GM12892 (cell line): ENCODE data around the gene HOTAIR.

Experiments
- DNase-seq: peaks from one replicate; pipeline ENCODE4 v3.0.0; 2011; ENCODE audit not compliant: insufficient read length
- FAIRE-seq: peaks from 2 replicates; lab custom pipeline; 2011; peaks lifted over from hg19 to GRCh38; lab: Jason Lieb, UNC
- POLR2A ChIP-seq: IDR thresholded peaks from 2 replicates; pipeline ENCODE4 v1.6.1; 2011; ENCODE audit warnings: low read depth, low read length, control low read depth
- POLR2AphosphoS5 ChIP-seq: IDR thresholded peaks from 2 replicates; pipeline ENCODE4 v1.6.1; 2011; ENCODE audit warnings: low read depth, low read length, control low read depth
- TAF1 ChIP-seq: IDR thresholded peaks from 2 replicates; pipeline ENCODE4 v1.6.1; 2011; ENCODE audit warnings: low read depth, mild to moderate bottlenecking, control low read depth, low read length, borderline replicate concordance

HOTAIR gene

DNA sequence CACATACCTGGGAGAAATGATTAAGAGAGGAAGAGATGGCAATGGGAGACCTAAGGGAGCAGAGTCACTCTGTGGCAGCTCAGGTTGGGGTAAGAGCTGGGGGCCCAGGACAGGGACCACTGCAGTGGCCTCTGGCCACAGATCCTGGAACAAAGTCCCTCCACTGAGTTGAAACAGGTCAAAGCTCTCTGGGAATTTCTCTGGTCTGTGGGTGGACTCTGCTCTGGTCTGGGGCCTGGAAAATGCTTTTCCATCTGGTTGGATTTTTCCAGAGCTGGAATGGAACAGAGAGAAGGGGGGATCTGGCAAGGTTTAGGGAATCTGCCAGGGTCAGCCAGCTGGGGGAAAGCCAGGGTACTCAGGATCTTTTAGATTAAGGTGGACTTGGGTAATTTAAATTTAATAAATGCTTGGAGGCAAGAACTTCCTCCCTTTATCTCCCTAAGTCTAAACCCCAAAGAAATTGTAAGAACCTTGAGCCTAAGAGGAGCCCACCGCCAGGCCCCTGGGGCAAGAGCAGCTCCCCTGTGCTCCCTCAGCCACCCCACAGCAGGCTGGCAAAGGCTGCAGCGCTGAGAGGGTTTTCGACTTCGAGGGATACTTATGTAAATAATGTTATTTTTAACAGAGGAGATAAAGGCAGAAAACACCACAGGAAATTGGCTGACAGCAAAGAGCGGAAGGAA is 13.9 kb upstream of the HOTAIR start:
- TF ChIP-seq POLR2A (no peak), POLR2AphosphoS5 (no peak), TAF1 (no peak)
- no peak for FAIRE-seq

GRCh38 chr12:53987787-53988230 is 13.1 kb upstream of the HOTAIR start:
- DNase-seq (no peak), FAIRE-seq (no peak)
- TF ChIP-seq POLR2A: no peak
- TF ChIP-seq TAF1: no peak
- TF ChIP-seq POLR2AphosphoS5: no peak

More for the DNA sequence above, 13.9 kb upstream of the HOTAIR start:
- no peak for DNase-seq

GRCh38 chr12:53986686-53987483 is 12.1 kb upstream of the HOTAIR start:
- FAIRE-seq (no peak), DNase-seq (no peak)
- no peak for TF ChIP-seq POLR2AphosphoS5

DNA sequence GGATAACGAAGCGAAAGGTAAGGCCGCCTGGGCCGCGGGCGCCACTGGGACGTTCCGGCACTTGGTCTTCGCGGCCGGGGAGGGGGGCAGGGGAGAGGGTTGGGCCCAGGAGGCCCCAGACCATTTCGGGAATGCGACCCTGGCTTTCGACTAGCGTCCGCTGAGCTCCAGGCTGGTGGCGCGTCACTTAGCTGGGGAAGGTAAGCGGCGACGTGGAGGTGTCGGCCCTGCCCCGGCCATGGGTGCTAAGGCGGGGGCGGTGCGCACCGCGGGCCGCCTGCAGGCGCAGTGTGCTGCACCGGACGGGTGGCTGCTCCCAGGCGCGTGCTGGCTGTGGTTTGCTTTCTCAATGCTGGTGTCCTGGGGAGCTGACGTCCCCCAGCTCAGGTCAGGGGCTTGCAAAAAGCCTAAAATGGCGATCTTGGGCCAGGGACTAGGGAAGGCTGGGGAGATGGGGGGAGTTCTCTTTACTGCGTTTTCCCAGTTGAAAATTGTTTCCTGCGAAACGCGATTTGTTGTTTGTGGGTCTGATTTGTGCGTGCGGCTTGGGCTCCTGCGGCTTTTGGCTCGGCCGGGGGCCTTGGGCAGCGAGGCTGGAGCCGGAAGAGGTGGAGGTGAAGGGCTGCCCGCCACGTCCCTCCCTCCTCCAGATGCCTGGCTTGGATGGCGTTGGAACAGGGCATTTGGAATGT is 11.4 kb upstream of the HOTAIR start:
- FAIRE-seq: no peak

GRCh38 chr12:53985692-53985993 is 10.9 kb upstream of the HOTAIR start:
- no peak for DNase-seq
- TF ChIP-seq POLR2A (no peak), POLR2AphosphoS5 (no peak), TAF1 (no peak)
- no peak for FAIRE-seq

More for the DNA sequence above, 11.4 kb upstream of the HOTAIR start:
- DNase-seq: no peak
- no peak for TF ChIP-seq POLR2AphosphoS5
- TF ChIP-seq POLR2A: no peak

DNA sequence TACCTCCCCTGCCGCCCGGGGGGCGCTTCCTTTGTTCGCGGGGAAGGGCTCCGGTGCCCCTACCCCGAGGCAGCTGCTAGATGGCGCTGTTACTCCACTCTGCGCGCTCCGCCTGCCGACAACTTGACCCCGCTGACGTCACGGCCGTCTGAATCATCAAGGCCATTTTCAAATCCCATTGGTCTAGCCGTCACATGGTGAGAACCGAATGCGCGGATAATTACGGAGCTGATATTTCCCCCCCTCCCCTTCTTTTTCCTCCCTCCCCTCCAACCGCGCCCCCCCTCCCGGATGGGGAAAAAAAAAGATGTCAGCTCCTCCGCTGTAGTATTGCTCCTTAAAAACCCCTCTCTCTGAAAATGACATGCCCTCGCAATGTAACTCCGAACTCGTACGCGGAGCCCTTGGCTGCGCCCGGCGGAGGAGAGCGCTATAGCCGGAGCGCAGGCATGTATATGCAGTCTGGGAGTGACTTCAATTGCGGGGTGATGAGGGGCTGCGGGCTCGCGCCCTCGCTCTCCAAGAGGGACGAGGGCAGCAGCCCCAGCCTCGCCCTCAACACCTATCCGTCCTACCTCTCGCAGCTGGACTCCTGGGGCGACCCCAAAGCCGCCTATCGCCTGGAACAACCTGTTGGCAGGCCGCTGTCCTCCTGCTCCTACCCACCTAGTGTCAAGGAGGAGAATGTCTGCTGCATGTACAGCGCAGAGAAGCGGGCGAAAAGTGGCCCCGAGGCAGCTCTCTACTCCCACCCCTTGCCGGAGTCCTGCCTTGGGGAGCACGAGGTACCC is 10.3 kb upstream of the HOTAIR start, which contains the start of gene HOXC10:
HOXC10 (plus strand) TSS at position 246 of the 791 bp plus-strand sequence; CDS start at position 360, 114 bp downstream.
- peak; percentile 76 for DNase-seq
- peak; percentile 87 for FAIRE-seq
- no peak for TF ChIP-seq POLR2AphosphoS5
- TF ChIP-seq POLR2A: no peak
- TF ChIP-seq TAF1: no peak

- no peak for DNase-seq
- TF ChIP-seq POLR2AphosphoS5 (no peak), TAF1 (no peak), POLR2A (no peak)
- no peak for FAIRE-seq
These were observed 9.3 kb upstream of the HOTAIR start for GRCh38 chr12:53983950-53984572.

GRCh38 chr12:53983568-53983949 is 8.8 kb upstream of the HOTAIR start:
- FAIRE-seq (no peak), DNase-seq (no peak)
- no peak for TF ChIP-seq TAF1

DNA sequence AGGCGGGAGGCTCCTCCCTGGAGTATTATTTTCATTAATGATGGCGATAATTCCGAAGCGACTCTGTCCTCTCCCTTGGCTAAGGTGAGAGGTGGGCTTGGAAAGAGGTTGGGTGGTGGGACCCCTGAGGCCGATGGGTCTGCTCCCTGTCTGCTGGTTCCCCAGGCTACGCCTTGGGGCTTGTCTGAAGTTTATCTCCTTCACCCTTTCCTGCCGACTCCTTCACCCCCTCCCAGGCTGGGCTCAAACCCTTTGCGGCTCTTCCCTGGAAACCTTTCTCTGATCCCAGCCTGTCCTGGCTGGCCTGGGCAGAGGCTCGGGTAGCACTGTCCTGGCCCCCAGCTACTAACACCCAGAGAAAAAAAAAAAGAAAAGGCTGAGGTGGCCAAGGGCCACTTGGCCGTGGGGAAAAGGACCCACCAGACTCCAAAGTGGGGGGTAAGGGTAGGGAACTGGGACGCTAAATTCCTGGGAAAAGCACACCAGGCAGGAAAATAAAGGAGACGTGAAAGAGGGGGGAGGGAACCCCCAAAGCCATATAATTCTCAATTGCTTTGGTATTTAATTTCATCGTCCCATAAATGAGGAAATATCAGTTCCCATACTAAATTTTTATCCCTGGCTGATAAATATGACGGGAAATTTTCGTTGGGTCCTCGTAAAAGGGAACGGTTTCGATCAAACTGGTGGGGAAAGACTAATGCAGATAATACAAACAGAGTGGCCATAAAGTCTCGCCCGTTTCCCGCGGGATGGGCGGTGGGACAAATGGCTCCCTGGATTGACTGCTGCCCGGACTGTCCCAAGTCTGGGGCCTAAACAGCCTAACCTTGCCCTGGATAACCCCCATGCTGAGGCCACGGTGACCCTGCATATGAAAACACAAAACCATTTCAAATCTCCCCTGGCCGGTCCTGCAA is 8.2 kb upstream of the HOTAIR start:
- TF ChIP-seq TAF1 (no peak), POLR2AphosphoS5 (no peak)
- no peak for DNase-seq
- no peak for FAIRE-seq

GRCh38 chr12:53981634-53982565 is 7.1 kb upstream of the HOTAIR start:
- FAIRE-seq: no peak
- TF ChIP-seq POLR2AphosphoS5: no peak
- TF ChIP-seq TAF1: no peak
- TF ChIP-seq POLR2A: no peak
- DNase-seq: no peak
